Muscle of arm (tissue), 12 donors: ENCODE results near the gene SH2D5. TPM values are rescaled to one million over a fixed set of nuclear protein-coding genes. Genes with fewer than 3 reads are reported as not detected.
"Not testable (repeated sequence)": the region's sequence is repeated elsewhere in the genome, so short reads cannot be mapped to it uniquely, and the experiment has no call there.

ENCODE experiments used
- DNase-seq: peaks from one replicate; pipeline ENCODE4 v3.0.0-alpha.2; 2013
- polyA plus RNA-seq, 12 donors: library from polyadenylated mRNA; unstranded; fragments of 120-200 nt; gene quantifications; one replicate each; pipeline ENCODE4 v1.2.1, GENCODE V29; 2013; ENCODE audit not compliant: insufficient read length in 12 of 12

The SH2D5 gene
- polyA plus RNA-seq, 12 donors: 0.10 to 0.62 (median 0.38) TPM; not detected in 2

DNA sequence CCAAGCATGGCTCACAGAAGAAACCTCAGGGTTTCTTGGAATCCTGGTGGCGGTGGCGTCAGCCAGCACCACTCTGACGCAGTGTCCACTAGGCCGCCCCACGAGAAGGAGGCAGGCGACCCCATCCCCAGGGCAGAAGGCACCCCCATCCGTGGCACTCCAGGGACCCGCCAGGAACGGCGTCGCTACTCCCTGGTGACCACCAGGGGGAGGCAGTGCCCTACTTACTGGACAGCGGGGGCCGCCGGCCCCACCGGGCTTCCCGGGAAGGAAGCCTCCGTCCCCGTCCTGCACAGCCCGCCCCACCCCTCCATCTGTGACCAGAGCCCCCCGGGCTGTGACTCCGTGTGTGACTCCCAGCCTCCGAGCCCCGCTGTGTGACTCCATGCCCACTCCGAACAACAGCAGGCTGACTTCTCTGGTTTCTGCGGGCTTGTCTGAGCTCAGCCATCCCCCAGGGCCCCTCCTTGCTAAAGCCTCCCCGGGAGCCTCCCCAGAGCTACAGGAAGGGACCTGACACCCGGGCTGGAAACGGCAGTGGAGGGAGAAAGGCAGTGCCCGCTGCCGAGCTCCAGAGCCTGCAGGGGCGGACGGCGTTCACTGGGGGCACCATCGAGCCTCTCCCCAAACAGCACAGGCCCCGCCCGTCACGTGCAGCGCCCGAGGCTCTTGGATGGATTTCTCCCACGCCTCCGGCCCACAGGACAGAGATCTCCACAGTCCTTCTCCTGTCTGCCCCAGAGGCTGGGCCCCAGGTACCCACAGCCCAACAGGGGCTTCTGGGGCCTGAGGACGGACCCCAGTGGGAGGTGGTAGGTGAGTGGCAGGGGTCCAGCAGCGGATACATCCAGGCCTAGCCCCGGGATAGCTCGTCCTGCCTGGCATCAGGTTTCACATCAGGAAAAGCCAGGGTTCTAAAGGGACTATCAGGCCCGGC lies 35.8 kb downstream of the SH2D5 start:
- DNase-seq: peak; percentile 80

DNA sequence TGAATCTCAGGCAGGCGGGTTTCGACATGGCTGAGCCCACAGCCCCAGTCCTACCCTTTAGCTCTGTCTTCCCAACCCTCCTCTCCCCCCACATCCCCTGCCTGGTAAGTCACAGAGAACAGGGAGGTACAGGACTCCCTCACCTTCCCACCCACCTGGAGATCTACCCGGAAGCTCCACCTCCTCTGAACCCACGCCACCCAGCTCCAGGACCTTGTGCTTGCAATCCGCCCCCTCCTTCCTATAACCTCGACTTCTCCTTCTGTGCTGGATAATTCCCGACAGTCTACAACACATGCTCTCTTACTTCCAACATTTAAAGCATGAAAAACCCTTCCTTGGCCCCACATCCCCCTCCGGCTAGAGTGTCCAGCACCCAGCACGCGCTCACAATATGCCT lies 37.0 kb downstream of the SH2D5 start:
- DNase-seq: no peak

DNA sequence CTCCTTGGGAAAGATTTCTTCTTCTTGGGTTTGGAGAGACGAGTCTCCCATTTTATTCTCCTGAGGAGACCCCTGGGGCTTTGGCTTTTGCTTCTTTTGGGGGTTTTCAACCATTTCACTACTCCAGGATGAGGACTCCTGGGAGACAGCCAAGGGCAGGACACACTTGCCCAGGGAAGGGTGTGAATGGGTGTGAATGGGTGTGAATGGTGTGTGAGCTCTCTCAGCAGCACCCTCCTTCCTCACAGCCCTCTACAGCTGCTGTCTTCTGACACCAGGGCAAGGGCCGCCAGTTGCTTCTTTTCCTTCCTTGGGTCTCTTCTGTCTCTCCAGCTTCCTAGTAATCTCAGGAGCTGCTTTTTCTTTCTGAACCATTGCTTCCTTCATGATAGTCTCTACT lies 38.9 kb downstream of the SH2D5 start:
- no peak for DNase-seq

DNA sequence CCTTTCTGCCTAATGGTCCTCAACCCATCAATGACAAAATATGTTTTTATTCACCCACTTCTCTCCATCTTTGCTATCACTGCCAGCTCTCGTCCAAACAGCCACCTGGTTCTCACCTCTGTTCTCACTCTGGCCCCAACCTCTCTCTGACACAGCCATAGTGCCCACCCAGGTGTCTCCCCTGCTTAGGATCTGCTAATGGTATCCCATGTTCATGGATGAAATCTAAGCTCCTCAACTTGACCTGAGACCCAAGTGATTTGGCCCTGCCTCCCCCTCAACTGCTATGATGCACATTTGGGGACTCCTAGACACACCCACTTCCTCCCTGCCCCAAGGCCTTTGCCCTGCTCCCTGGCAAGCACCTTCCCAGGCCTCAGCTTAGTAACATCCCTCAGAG lies 40.6 kb downstream of the SH2D5 start:
- DNase-seq: no peak

DNA sequence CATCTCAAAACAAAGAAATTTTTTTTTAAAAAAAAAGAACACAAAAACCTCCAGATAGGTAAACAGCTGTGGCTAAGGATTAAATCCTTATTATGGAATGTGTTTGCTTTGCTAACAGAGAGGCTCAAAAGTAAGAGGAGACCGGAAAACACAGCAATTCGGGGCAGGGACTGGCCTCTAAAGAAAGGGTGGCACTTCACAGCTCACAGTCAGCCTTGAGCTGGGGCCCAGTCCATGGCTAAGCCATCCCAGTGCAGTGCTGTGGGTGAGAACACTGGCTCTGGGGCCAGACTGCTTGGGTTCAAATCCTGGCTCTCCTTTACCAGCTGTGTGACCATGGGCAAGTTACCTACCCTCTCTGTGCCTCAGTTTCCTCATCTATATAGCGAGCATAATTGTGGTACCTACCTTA lies 42.9 kb downstream of the SH2D5 start:
- DNase-seq: no peak

DNA sequence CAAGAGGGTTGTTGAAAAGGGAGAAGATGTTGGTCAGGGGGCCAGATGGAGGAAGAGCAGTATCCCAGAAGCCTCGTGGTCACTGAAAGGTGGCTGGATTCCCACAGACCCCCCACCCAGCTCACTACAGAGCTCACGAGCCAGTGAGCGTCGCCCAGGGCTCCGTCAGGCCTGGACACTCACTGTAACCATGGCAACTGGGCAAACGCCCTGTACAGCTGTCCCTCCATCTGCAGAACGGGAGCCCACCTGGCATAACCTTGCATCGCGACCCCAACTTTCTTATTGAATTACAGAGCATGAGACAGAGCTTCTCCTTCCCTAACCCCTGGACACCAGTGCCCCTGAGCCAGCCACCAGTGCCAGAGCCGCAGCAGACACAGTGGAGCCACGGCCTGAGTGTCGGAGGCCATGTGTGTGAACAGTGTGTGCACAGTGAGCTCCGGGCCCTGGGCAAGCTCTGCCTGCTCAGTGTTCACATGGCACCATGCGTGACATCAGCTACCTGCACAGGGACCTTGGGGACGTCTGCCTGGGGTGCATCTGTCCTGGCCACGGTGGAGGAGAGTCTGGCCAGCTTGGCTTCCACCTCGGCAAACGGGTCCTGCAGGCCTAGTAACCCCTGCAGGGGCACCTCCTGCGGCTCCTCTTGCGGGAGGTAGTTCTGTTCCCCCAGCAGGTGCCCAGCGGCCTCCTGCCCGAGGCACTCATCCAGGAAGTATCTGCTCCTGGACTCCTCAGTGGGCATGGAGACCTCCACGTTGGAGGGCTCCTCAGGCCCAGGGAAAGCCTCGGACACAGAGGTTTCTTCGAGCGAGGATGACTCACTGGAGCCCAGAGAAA lies 45.4 kb downstream of the SH2D5 start:
- no peak for DNase-seq

DNA sequence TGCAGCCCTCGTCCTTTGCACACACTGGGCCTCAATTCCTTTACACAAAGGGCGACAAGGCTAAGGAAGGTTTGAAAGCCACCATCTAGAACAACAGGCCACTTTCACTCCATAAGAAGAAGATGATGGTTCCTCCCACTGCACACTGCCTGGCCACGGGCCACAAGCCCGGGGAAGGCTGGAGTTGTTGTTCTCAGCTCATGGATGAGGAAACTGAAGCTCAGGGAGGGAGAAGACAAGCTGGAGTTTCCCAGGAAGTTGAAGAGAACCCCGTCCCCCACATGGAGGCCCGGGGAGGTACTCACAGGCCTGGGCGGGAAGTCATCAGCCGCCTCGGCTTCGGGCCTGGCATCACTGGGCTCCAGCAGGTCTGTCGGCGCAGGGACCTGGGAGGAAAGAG lies 46.8 kb downstream of the SH2D5 start:
- DNase-seq: no peak

DNA sequence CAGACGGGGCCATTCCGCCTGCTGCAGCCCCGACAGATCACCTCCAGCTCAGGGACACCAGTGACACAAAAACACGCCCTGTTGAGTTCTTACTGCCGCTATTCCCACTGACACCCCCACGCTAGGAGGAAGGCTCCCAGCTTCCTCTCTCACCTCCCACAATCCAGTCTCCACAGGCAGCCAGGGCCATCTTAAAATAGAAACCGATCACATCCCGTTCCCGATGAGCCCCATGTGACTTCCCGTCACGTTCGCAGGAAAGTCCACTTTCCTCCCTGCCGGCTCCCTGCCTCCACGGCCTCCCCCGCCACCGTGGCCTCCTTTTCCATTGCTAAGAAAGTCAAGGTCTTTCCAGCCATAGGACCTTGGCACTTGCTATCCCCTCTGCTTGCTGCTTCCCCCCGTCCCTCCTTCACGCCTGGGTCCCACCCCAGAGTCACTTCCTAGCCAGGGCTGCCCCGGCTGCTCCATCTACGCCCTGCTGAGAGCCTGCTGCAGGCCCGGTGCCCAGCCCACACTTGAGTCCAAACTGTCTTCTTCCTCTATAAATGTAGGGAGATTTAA lies 47.3 kb downstream of the SH2D5 start:
- DNase-seq: no peak

DNA sequence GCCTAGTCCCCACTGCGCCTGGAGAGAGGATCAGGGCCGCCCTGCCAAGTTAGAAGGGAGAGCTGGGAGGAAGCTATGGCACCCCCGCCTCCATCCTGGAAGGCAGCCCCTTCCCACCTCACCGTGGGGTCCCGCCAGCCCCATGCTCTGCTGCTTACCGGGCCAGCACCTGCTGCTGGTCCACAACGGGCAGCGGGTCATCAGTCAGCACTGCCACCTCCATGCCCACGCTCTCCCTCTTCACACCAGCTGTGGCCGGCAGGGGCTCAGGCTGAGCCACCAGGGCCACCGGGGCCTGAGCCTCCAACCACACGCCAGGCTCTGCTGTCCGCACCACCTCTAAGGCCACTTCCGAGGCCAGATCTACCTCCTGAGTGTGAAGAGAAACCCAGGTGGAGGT lies 47.9 kb downstream of the SH2D5 start:
- no peak for DNase-seq

DNA sequence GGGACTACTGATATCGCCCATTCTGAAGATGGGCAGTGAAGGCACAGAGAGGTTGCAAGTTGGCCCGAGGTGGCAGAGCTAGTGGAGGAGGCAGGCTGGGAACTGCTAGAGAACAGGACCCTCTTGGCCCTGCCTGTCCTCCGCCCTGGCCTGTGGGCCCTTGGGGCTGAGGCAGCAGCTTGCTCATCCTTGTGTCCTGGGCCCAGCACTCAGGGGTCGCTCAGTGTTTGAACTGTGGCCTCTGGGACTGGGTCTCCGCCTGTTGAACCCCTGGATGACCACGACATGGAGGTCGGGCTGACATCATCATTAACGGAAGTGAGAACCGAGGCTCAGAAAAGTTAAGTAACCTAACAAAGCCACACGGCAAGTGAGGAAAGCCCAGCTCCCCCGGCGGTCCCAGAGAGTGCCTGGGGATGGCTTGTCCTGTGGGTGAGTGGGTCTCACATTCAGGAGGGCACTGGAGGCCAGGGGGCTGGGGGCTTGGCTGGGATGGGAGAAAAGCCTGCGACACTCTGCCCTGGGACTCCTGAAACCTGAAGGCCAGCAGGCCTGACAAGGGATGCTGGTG lies 48.4 kb downstream of the SH2D5 start:
- no peak for DNase-seq

DNA sequence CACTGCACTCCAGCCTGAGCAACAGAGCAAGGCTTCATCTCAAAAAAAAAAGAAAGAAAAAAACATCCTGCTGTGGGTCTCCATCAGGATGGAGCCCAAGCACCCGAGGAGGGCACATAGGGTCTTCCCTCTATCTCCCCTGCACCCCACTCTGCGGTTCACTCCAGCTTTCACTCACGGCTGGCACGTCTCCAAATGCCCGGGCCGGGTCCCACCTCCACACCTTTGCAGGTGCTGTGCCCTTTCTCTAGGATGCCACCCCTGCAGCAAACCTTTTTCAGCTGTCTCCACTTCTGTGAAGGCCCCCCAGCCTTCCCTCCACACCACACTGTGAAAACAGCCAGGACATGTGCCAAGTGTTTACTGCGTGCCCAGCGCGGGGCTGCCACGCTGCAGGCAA lies 48.9 kb downstream of the SH2D5 start:
- DNase-seq: no peak

DNA sequence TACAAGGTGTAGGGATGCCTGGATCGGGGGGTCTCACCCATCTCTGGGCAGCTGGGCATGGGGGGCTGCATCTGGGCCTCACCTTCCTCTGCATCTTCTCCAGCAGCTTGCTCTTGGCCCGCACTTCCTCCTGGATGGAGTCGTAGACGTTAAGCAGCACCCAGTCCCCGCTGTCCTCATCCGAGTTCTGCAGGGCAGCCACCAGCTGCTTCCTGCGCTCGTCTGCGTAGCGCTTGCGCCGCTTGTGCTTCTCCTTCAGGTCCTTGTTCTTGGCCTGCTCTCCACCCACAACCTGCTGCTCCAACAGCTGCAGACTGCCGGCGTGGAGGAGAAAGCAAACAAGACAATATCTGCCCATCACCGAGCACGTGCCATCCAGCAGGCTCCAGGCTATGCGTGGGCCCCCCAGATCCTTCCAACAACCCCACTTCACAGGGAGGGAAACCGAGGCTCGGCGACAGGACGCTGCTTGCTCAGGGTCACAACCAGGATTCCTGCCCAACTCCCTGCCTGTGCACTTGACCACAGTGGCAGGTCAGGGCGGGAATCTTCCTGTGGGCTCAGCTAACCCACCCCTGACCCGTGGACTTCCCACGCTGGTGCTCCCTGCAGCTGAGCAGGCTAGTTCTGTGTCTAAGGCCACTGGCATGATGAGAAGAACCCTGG lies 49.8 kb downstream of the SH2D5 start:
- no peak for DNase-seq

DNA sequence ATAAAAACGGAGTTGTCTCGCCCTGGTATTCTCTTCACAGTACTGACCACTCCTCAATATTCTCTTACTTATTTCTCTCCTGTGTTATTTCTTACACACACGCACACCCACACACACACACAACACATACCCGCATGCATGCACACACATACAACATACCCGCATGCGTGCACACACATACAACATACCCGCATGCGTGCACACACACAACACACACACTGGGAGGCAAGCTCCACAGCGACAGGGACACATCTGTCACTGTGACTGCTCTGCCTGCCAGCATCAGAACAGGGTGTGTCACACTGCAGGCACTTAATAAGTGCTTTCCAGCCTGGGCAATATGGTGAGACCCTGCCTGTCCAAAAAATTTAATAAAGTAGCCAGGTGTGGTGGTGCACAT lies 50.5 kb downstream of the SH2D5 start:
- DNase-seq: no peak

DNA sequence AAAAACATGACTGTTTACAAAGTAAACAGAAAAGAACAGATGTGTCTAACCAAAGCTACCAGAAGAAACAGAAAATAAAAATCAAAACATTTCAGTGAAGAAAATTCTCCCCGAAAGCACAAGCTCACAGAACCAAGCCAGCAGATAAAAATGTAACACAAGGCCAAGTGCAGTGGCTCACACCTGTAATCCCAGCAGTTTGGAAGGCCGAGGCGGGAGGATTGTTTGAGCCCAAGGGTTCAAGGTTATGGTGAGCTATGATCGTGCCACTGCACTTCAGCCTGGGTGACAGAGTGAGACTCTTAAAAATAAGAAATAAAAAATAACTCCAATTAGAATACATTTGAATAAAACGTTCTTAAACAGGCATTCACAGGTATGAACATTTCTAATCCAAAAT lies 52.2 kb downstream of the SH2D5 start:
- DNase-seq: no peak

DNA sequence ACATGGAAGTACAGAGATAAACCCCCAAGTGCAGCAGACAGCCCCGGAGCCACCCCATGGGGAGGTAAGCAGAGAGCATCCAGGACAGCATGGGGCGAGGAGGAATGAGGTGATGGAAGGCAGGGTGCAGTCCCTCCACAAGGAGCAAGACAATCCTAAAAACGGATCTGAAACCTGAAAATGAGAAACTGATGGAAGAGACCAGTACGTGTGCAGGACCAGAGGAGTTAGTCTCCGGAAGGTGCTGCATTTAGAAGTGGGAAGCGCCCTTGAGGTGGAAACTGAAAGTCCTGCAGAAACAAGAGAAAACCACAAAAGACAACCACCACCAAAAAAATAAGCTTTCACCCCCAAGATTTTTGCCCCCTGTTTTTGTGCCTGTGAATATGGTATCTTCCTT lies 53.9 kb downstream of the SH2D5 start:
- DNase-seq: no peak

DNA sequence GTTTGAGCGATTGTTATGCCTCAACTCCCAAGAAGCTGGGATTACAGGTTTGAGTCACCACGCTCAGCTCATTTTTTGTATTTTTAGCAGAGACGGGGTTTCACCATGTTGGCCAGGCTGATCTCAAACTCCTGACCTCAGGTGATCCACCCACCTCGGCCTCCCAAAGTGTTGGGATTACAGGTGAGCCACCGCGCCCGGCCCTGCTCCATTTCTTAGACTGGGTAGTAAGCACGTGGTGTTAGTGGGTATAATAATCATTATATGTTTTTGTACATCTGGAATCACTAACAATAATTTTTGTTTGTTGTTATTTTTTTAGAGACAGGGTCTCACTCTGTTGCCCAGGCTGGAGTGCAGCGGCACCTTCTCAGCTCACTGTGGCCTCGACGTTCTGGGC lies 58.9 kb downstream of the SH2D5 start:
- not testable (repeated sequence) for DNase-seq

DNA sequence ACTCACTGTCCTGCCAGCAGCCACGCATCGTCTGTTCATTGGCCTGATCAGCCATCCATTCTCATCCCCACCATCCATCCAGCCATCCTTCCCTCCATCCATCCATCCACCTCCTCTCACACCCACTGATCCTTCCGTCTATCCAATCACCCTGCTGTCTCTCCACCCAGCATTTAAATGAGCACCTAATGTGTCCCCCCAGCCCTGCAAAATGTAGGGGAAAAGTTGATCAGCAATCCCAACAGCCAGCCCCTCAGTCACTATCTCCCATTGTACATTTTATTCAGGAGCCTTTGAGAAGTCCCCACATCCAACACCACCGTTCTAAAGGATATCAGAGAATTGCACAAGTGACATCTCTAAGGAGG lies 60.3 kb downstream of the SH2D5 start:
- no peak for DNase-seq

DNA sequence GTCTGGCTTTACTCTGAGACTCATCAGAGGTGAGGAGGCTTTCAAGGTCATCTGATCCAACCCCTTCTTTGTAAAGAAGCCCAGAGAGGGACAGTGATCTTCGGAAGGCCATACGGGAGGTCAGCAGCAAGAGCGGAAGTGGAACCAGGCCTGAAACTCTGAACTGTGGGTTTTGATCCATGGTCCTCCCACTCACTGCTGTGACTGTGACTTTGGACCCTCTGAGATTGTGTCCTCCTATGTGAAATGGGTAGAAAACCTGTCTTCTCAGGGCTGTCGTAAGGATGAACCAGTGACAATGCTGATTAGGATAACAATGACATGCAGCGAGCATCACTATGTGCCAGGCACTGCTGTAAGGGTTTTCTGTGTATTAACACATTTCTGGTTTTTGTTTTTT lies 61.6 kb downstream of the SH2D5 start:
- no peak for DNase-seq
